ENCODE measurements around the gene B9D2. TPM values are rescaled to one million over a fixed set of nuclear protein-coding genes. Genes with fewer than 3 reads are reported as not detected.

The B9D2 gene
- 2.6 and 3.9 TPM in 2 replicates for total RNA-seq

GRCh38 chr19:41363753-41364523, at the start of gene B9D2:
Gene B9D2, minus strand, starts transcription at chr19:41364149. Its CDS starts 630 bp downstream, at chr19:41363519.

GRCh38 chr19:41397086-41398049, 33.4 kb upstream of the B9D2 start, which contains the start of the genes BCKDHA and EXOSC5:
Gene BCKDHA, plus strand, starts transcription at chr19:41397818. Its CDS starts 10 bp downstream, at chr19:41397828.
Gene EXOSC5, minus strand, starts transcription at chr19:41397359. Its CDS starts 31 bp downstream, at chr19:41397328.

GRCh38 chr19:41376241-41376997, 12.5 kb upstream of the B9D2 start, which contains the start of gene TMEM91:
Gene TMEM91, plus strand, starts transcription at chr19:41376533. Its CDS starts 1,777 bp downstream, at chr19:41378310.

GRCh38 chr19:41353466-41354342, 10.2 kb downstream of the B9D2 start, which contains the start of gene TGFB1:
Gene TGFB1, minus strand, starts transcription at chr19:41353922. Its CDS starts 878 bp downstream, at chr19:41353044.

GRCh38 chr19:41310033-41310831, 53.7 kb downstream of the B9D2 start, which contains the start of gene CCDC97:
Gene CCDC97, plus strand, starts transcription at chr19:41310172. Its CDS starts 139 bp downstream, at chr19:41310311.

Other genes starting within 250 kb of the B9D2 start
- gene CYP2F1, start 249.7 kb downstream of the B9D2 start, total RNA-seq: not detected in 2 replicates
- gene CYP2S1, start 170.9 kb downstream of the B9D2 start, total RNA-seq: 0.89 and 2.1 TPM in 2 replicates
- gene AXL, start 144.9 kb downstream of the B9D2 start, total RNA-seq: 118 and 345 TPM in 2 replicates
- 60.6 and 119 TPM in 2 replicates for gene HNRNPUL1, start 99.8 kb downstream of the B9D2 start, total RNA-seq
- 8.3 and 9.1 TPM in 2 replicates for gene CCDC97, start 54.0 kb downstream of the B9D2 start, total RNA-seq
- gene TGFB1, start 10.2 kb downstream of the B9D2 start, total RNA-seq: 24.1 and 38.9 TPM in 2 replicates
- gene TMEM91, start 12.4 kb upstream of the B9D2 start, total RNA-seq: 5.0 and 9.8 TPM in 2 replicates
- gene EXOSC5, start 33.2 kb upstream of the B9D2 start, total RNA-seq: 7.1 and 8.6 TPM in 2 replicates
- 25.5 and 27.9 TPM in 2 replicates for gene BCKDHA, start 33.7 kb upstream of the B9D2 start, total RNA-seq
- gene B3GNT8, start 63.2 kb upstream of the B9D2 start, total RNA-seq: 0.30 and 0.88 TPM in 2 replicates
- 31.8 and 35.2 TPM in 2 replicates for gene DMAC2, start 75.8 kb upstream of the B9D2 start, total RNA-seq
- gene ERICH4, start 79.0 kb upstream of the B9D2 start, total RNA-seq: not detected in 2 replicates
- not detected in 2 replicates for gene CEACAM21, start 212.0 kb upstream of the B9D2 start, total RNA-seq